NT2/D1 (cell line): ENCODE data around the gene IL17RE.

ENCODE experiments used
- SUZ12 ChIP-seq: IDR thresholded peaks from 2 replicates; pipeline ENCODE4 v1.6.1; 2011; ENCODE audit not compliant: insufficient read length, insufficient read depth; ENCODE audit errors: extremely low read depth
- ZNF274 ChIP-seq: IDR thresholded peaks from 2 replicates; pipeline ENCODE4 v1.6.1; 2011; ENCODE audit warnings: mild to moderate bottlenecking, low read depth, low read length

GRCh38 chr3:9859530-9860025 is 43.1 kb upstream of the IL17RE start:
- TF ChIP-seq ZNF274 (no peak), SUZ12 (no peak)
